ENCODE results near the gene PAQR6. TPM values are rescaled to one million over a fixed set of nuclear protein-coding genes. Genes with fewer than 3 reads are reported as not detected.

PAQR6 gene
- total and polyA plus RNA-seq, 2 of the 8 experiments (the other 6 are each of a cell fraction or from before 2014, with no cell fraction given), result 7.1 to 11.3 TPM

DNA sequence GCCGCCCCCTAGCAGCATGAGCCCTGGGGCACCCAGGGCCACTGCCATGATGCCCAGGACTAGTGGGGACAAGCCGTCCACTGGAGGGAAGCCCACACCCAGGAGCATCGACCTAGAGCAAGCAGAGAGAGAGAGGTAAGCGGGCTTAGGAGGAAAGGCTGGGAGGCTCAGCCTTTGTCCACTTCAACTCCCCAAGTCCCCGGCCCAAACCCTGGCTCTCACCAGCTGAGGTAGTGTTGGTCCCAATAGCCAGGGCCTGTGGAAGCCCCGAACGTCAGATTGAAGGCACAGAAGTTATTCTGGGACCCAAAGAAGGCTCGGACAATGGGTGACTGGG lies 45.2 kb upstream of the PAQR6 start:
- peaks cover 0 to 12% (median 4%) of the 10 kb centered on the region in 4 experiments; a peak in 3 of 7 replicates for H3K4me1 ChIP-seq (replicated peaks in 1 of 4; ENCODE audit: control insufficient read depth in 3 of 4, insufficient read depth in 4 of 4, low read length in 3 of 4)
- peaks cover 0 to 3% of the 10 kb centered on the region in 2 experiments for H4K20me1 ChIP-seq (replicated peaks in 1 of 2; ENCODE audit: control insufficient read depth in 1 of 2, insufficient read depth in 2 of 2, low read length in 2 of 2)
- H3K23ac ChIP-seq (ENCODE audit: insufficient read length), result no peak overlapping the region
- no peak overlapping the region for H2BK120ac ChIP-seq (replicated peaks; ENCODE audit: low read depth, low read length)
- H3K36me3 ChIP-seq (ENCODE audit: control insufficient read depth in 2 of 4, insufficient read depth in 4 of 4, low read length in 3 of 4), result peaks cover 0 to 7% (median 0%) of the 10 kb centered on the region in 4 experiments; a peak in 2 of 8 replicates
- H4K5ac ChIP-seq (ENCODE audit: insufficient read length, low read depth, low read length), result no peak overlapping the region
- H3K14ac ChIP-seq (ENCODE audit: insufficient read length), result no peak overlapping the region
- H3K79me2 ChIP-seq (ENCODE audit: control insufficient read depth in 1 of 2, insufficient read depth in 2 of 2, low read length in 2 of 2), result no peaks in the 10 kb centered on the region
- no peak overlapping the region for H2BK5ac ChIP-seq (ENCODE audit: low read depth, low read length)
- H2AK5ac ChIP-seq (ENCODE audit: low read depth, low read length), result no peak overlapping the region
- no peak for TF ChIP-seq EP300 (IDR thresholded peaks at IDR 0.05; ENCODE audit: borderline replicate concordance in 1 of 2, low read depth in 2 of 2, low read length in 2 of 2)
- no peak for TF ChIP-seq SIX5 (IDR thresholded peaks at IDR 0.05; ENCODE audit: low read depth, low read length)
- no peak for TF ChIP-seq SAP30 (IDR thresholded peaks at IDR 0.05; ENCODE audit: insufficient read depth, insufficient replicate concordance, low read length)
- no peaks in the 10 kb centered on the region for H3K27me3 ChIP-seq (replicated peaks in 1 of 4; ENCODE audit: control insufficient read depth in 3 of 4, extremely low read depth in 1 of 4, insufficient read depth in 3 of 4, low read length in 3 of 4)
- H3K9me3 ChIP-seq (ENCODE audit: insufficient read depth in 2 of 2, low read depth in 1 of 2, low read length in 1 of 2), result no peaks in the 10 kb centered on the region
- POLR2A ChIA-PET (ENCODE audit: partially characterized antibody), result interaction anchor here (0.9 to 16.5 kb wide), 2 partner anchors 10 to 14 kb away, joined by 4 to 221 read pairs; partner anchors contain the start of genes SMG5 and TMEM79
- H2AFZ ChIP-seq (ENCODE audit: low read length), result no peak overlapping the region
- H3K27ac ChIP-seq (ENCODE audit: low read depth, low read length), result no peak overlapping the region
- H3K18ac ChIP-seq (ENCODE audit: extremely low read depth, low read length), result no peak overlapping the region
- no peak for FAIRE-seq
- H3K79me1 ChIP-seq (ENCODE audit: low read depth, low read length), result 0 out of 2 replicates have a peak, but pooled peaks cover 3% of the 10 kb centered on the region
- no peak for DNase-seq (ENCODE audit: low read depth in 1 of 2, low spot score in 2 of 2)
- H3K23me2 ChIP-seq (ENCODE audit: low read depth, low read length), result peaks cover 7% of the 10 kb centered on the region; the same call in 1 of the 2 replicates
- no peak overlapping the region for H2BK15ac ChIP-seq (ENCODE audit: low read length)
- H4K8ac ChIP-seq (ENCODE audit: extremely low read depth, insufficient read depth, low read length), result no peak overlapping the region
- H3K4me2 ChIP-seq (ENCODE audit: insufficient read depth in 1 of 2, low read depth in 2 of 2, low read length in 2 of 2), result no peak overlapping the region
- no peak overlapping the region for H2BK12ac ChIP-seq (ENCODE audit: low read depth, low read length)
- no peak overlapping the region for H3K4ac ChIP-seq (replicated peaks; ENCODE audit: insufficient read length, low read depth, low read length)
- no peak overlapping the region for H3K56ac ChIP-seq (replicated peaks; ENCODE audit: insufficient read length, low read depth, low read length)
- CTCF ChIA-PET (ENCODE audit: partially characterized antibody), result interaction anchor here (0.6 to 1.4 kb wide), 2 partner anchors 25 to 54 kb away, joined by 4 read pairs; no protein-coding TSS in a partner anchor
- 92% methylated on average over 6 of the region's 8 CpGs; no CpG with 5 or more reads in 1 of the 2 experiments for WGBS, 2 experiments (ENCODE audit: extremely low coverage in 1 of 2, insufficient coverage in 1 of 2, insufficient read length in 1 of 2, insufficient replicate concordance in 2 of 2, low coverage in 1 of 2, low lambda C conversion rate in 2 of 2, missing lambda C conversion rate in 1 of 2)
- H2BK20ac ChIP-seq (ENCODE audit: low read length), result no peak overlapping the region
- H3K9ac ChIP-seq (replicated peaks in 1 of 4; ENCODE audit: extremely low read depth in 1 of 4, low read depth in 3 of 4, low read length in 3 of 4), result no peak overlapping the region
- H3K4me3 ChIP-seq (ENCODE audit: extremely low read depth in 1 of 4, insufficient read depth in 2 of 4, low read depth in 3 of 4, low read length in 4 of 4), result no peak overlapping the region
- no peak overlapping the region for H4K91ac ChIP-seq (replicated peaks; ENCODE audit: insufficient read length, low read length)
